HG02759 (cell line): ENCODE results near the gene SIGLEC12.
"Not testable (repeated sequence)": the region's sequence is repeated elsewhere in the genome, so short reads cannot be mapped to it uniquely, and the experiment has no call there.

Experiments used
- ATAC-seq: cut with Tn5 transposase; IDR thresholded peaks from one replicate; pipeline ENCODE4 v1.9.1; 2021; ENCODE audit warnings: mild to moderate bottlenecking, moderate library complexity; ENCODE audit not compliant: unreplicated experiment

Gene SIGLEC12

DNA sequence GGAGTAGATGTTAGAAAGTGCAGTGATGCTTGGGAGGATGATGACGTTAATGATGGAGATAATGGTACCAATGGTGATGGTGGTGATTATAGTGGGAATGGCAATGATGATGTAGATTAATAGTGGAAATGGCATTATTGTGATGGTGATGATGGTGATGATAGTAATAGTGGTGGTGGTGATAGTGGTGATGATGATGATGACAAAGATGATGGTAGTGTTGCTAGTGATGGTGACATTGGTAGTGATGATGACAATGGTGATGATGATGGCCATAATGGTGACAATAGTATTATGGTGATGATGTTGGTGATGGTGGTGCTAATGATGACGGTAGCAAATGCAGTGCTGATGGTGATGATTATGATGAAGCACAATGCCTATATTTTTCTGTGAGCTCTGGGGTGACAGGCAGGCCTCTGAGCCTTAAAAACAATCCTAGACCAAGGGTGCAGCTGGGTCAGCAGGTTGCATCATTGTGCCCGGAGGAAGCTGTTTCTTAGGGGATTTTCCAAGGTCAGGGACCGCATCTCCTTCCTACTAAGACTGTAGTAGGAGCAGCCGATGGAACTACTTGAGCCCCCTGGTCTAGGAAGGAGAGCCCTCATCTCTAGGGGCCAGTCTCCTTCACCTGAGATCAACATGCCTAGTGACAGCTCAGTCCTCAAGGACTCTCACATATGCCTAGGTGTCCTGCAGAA lies 15.5 kb downstream of the SIGLEC12 start:
- no peak for ATAC-seq

DNA sequence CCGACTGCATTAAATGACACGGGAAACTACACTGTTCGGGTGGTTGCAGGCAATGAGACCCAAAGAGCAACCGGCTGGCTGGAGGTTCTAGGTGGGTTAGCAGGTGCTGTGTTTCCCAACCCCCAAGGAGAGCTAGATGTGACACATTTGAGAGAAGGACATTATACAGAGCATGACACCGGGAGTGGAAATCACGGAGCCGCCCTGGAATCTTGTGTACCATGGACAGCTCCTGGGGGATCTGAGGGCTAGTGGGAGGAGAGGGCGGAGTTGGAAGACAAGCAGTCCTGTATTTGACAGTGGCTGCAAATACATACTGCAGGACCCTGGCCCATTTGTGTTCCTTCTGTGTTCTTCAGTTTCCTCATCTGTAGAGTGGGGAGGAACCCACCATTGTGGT lies 21.0 kb downstream of the SIGLEC12 start:
- ATAC-seq = no peak

DNA sequence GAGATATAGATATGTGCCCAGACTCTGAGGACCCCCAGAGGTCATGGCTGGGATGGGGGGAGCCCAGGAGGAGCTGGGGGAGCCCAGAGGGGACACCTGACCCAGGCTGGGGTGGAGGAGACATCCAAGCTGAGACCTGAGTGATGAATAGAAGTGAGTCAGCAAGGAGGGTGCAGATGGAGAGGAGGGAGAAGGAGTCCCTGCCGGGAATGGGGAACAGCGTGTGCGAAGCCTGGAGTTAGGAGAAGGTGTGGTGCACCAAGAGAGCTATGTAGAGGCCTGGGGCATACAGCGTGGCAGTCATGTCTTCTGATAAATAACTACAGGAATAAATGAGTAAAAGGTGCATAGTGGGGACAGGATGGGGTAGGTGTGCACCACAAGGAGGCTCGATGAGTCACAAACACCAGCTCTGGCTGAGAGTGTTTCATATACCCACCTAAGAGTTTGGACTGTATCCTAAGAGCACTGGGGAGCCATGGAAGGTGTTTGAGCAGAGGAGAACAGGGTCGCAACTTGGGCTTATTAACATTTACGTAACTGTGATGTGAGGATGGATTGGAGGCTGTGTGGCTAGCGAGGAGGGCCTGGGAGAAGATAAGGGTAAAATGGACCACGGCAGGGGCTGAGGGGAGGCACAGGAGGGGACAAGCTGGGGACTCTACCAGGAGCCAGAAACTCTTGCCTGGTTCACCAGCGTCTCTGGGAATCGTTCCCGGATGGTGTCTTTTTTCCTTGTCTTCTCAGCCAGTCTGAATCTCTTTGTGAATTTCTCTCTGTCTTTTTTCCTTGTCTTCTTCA lies 21.9 kb downstream of the SIGLEC12 start:
- no peak for ATAC-seq

GRCh38 chr19:51478381-51479234 lies 23.0 kb downstream of the SIGLEC12 start, which contains the start of gene CEACAM18:
Gene CEACAM18, plus strand, starts transcription at chr19:51478539.
- no peak for ATAC-seq

- ATAC-seq = no peak
These were observed 24.3 kb downstream of the SIGLEC12 start for GRCh38 chr19:51477344-51477743.

DNA sequence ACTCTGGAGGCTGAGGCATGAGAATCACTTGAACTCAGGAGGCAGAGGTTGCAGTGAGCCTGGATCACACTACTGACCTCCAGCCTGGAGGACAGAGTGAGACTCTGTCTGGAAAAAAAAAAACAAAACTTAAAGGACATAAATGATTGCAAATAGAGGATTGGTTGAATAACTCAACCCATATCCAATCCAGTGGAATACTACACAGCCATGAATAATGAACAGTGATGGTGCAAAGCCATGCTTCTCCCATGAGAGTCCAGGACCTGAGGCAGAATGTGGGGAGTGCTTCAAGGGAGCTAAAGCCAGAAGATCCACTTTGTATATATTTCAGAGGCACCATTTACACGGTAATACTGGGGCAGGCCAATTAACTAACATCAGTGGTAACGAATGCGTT lies 25.4 kb downstream of the SIGLEC12 start:
- ATAC-seq = no peak

DNA sequence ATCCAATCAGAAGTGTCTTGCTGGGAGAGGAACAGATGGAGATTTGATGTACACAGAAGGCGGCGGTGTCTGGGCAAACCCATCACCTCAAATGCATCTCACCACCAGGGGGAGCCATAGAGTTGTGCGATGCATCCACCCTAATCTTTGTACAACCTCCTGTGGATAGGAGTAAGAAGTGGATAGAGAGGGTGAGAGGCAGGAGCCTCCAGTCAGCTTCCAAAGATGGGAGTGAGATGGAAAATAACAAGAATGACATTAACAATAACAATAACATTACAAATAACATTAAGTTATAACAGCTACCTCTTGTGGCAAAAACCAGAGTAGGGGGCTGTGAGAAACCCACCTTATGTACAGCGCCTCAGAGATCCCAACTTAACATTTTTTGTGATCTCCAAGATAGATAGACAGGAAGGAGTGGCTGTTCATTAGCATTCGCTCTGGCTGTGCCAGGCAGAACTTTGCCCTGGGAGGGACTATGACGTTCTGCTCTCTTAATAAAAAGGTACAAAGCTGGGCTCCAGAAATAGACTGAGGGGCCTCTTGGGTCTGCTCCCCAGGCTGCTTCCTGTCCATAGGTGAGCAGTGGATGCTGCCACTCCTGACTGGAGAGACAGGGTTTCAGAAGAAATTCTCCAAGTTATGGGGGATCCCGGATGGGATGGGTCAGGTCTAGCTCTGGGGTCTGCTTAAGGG lies 28.4 kb downstream of the SIGLEC12 start:
- ATAC-seq = no peak

GRCh38 chr19:51472607-51473006 lies 29.0 kb downstream of the SIGLEC12 start:
- no peak for ATAC-seq

DNA sequence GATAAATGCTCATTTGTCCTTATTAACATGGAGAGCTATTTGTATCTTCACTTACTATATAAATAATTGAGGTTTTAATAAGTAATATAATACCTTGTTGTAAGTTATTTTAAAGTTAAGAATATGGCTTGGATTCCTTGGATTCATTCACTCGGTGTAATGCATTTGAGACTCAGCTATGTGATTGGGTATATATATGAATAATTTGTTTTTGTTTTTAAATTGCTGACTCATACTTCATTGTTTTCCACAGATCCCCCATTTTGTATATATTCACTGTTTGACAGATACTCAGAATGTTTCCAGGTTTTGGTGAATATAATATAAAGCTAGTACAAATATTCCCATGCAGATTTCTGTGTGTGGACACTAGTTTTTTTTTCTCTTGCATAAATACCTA lies 30.1 kb downstream of the SIGLEC12 start:
- no peak for ATAC-seq

GRCh38 chr19:51470966-51471365 lies 30.6 kb downstream of the SIGLEC12 start:
- ATAC-seq = no peak

GRCh38 chr19:51469629-51470028 lies 32.0 kb downstream of the SIGLEC12 start:
- ATAC-seq = no peak

DNA sequence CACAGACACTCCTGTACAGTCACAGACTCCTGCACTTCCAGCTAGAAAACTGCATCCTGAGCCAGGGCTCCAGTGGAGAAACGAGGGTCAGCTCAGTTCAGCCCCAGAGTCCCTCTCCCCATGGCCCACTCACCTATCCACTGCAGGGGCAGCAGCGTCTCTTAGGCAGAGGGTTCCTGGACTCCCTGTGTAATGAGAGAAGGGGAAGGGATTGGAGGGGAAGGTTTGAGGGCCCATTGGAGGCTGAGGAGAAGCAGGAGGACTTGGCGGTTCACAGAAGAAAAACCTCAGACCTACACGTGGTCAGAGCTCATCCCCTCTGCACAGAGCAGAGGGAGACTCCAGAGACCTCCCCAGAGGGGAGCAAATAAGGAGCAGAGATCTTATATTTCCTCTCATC lies 32.4 kb downstream of the SIGLEC12 start:
- ATAC-seq = no peak

GRCh38 chr19:51468545-51468920 lies 33.1 kb downstream of the SIGLEC12 start:
- no peak for ATAC-seq

DNA sequence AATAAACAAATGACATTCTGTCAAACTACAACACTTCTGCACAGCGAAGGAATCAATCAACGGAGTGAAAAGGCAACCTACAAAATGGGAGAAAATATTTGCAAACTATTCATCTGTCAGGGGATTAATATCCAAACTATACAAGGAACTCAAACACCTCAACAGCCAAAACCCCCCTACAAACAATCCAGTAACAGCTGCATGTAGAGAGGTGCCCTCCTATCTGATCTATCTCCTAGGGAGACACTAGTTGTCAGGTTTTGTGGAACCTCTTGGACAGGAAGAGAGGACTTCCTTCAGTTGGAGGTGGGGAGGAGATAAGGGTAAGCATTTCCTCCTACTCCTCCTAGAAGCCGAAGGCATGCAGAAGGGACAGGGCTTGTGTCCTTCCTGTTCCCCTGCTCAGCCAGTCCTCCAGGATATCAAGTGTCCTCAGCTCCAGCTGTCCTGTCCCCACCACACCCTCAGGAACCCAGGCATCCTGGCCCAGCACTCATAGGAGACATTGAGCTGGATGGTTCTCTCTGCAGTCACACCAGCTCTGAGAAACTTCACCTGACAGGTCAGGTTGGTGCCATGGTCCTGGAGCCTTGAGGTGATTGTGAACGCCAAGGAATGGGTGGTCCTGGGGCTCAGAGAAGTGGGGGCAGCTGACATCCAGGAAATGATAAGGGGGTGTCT lies 33.6 kb downstream of the SIGLEC12 start:
- ATAC-seq = no peak

- no peak for ATAC-seq
These were observed 34.9 kb downstream of the SIGLEC12 start for GRCh38 chr19:51466723-51467122.

- not testable (repeated sequence) for ATAC-seq
These were observed 37.5 kb downstream of the SIGLEC12 start for GRCh38 chr19:51463976-51464581.

- ATAC-seq = no peak
These were observed 38.9 kb downstream of the SIGLEC12 start for GRCh38 chr19:51462681-51463080.

DNA sequence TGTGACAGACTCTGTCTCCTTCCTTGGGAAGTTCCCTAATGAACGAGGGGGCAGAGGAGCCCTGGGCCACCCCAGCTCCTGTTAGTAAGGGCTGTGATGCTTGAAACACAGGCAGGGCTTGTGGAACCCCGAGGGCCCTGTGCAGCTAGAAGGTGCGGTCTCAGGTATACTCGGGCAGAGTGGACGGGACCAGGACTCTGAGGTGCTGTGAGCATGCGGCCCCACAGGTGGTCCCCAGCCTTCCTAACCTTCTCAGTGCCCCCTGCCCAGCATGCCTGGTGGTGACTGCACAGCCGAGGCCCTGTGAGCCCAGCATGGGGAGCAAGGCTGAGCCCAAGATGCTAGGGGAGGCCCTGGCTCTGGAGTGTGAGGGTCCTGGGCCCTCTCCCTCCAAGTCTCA lies 39.3 kb downstream of the SIGLEC12 start:
- no peak for ATAC-seq

- no peak for ATAC-seq
These were observed 39.9 kb downstream of the SIGLEC12 start for GRCh38 chr19:51461723-51462161.
